RWPE2 (cell line): ENCODE data around the gene ARMC5.

Source experiments
- ATAC-seq: fragments of 200-7000 bp; cut with Tn5 transposase; 3 replicates; pipeline ENCODE4 v1.9.1; 2021; ENCODE audit warnings: low read depth
- DNase-seq: peaks from one replicate; pipeline ENCODE4 v3.0.0-alpha.2; 2020; ENCODE audit warnings: low spot score
- H3K27ac ChIP-seq: fragments of 450-650 bp; 2 replicates; pipeline ENCODE4 v1.5.1; 2017; ENCODE audit warnings: mild to moderate bottlenecking; ENCODE audit not compliant: poor library complexity, severe bottlenecking
- H3K27me3 ChIP-seq: fragments of 250-450 bp; sonication (Bioruptor Pico); 2 replicates; pipeline ENCODE4 v1.5.1; 2021; ENCODE audit warnings: mild to moderate bottlenecking, moderate library complexity; ENCODE audit not compliant: insufficient read depth, poor library complexity, severe bottlenecking
- H3K36me3 ChIP-seq: fragments of 250-450 bp; sonication (Bioruptor Pico); 2 replicates; pipeline ENCODE4 v1.5.1; 2020; ENCODE audit warnings: low read depth, mild to moderate bottlenecking, moderate library complexity
- H3K4me1 ChIP-seq: fragments of 250-450 bp; sonication (Bioruptor Pico); 2 replicates; pipeline ENCODE4 v1.5.1; 2021; ENCODE audit warnings: mild to moderate bottlenecking, moderate library complexity; ENCODE audit not compliant: insufficient read depth, poor library complexity, severe bottlenecking
- H3K4me3 ChIP-seq: fragments of 250-450 bp; sonication (Bioruptor Pico); 2 replicates; pipeline ENCODE4 v1.5.1; 2021; ENCODE audit warnings: mild to moderate bottlenecking, moderate library complexity; ENCODE audit not compliant: severe bottlenecking
- H3K9me3 ChIP-seq: fragments of 250-450 bp; sonication (Bioruptor Pico); 2 replicates; pipeline ENCODE4 v1.5.1; 2021; ENCODE audit warnings: mild to moderate bottlenecking, moderate library complexity; ENCODE audit not compliant: severe bottlenecking
- TF ChIP-seq, protein P1 (sequence below): fragments of 450-650 bp; IDR thresholded peaks from one replicate; pipeline ENCODE4 v1.5.1; 2017; ENCODE audit warnings: mild to moderate bottlenecking, moderate library complexity; ENCODE audit not compliant: poor library complexity, severe bottlenecking

Gene ARMC5

DNA sequence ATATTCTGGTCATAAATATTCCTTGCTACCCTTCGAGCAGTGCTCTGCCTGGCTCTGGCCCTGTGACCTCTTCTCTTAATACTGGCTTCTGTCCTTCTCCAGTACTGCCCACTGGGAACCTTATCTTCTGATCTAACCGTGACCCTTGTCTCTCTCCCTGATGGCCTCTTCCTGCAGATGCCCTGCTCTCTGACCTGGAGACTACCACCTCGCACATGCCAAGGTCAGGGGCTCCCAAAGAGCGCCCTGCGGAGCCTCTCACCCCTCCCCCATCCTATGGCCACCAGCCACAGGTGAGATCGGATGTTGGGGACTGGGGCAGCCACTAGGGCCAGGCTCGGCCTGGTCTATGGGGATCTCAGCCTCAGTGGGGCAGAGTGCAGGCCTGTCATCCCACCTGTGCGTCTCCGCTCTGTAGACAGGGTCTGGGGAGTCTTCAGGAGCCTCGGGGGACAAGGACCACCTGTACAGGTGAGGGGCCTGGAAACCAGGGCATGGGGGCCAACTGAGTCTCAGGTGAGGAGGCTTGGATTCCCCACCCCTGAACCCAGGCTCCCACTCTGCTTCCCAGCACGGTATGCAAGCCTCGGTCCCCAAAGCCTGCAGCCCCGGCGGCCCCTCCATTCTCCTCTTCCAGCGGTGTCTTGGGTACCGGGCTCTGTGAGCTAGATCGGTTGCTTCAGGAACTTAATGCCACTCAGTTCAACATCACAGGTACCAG is 14.1 kb downstream of the ARMC5 start:
- Histone ChIP-seq H3K27me3 (no peaks in the 10 kb centered on the region), H3K9me3 (no peaks in the 10 kb centered on the region), H3K4me1 (peaks cover 9% of the 10 kb centered on the region), H3K36me3 (peaks cover 47% of the 10 kb centered on the region), H3K4me3 (no peak overlapping the region), H3K27ac (peak overlapping the region; percentile 92)
- TF ChIP-seq, protein P1, sequence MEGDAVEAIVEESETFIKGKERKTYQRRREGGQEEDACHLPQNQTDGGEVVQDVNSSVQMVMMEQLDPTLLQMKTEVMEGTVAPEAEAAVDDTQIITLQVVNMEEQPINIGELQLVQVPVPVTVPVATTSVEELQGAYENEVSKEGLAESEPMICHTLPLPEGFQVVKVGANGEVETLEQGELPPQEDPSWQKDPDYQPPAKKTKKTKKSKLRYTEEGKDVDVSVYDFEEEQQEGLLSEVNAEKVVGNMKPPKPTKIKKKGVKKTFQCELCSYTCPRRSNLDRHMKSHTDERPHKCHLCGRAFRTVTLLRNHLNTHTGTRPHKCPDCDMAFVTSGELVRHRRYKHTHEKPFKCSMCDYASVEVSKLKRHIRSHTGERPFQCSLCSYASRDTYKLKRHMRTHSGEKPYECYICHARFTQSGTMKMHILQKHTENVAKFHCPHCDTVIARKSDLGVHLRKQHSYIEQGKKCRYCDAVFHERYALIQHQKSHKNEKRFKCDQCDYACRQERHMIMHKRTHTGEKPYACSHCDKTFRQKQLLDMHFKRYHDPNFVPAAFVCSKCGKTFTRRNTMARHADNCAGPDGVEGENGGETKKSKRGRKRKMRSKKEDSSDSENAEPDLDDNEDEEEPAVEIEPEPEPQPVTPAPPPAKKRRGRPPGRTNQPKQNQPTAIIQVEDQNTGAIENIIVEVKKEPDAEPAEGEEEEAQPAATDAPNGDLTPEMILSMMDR = no peak
- no peak for ATAC-seq
- no peak for DNase-seq

DNA sequence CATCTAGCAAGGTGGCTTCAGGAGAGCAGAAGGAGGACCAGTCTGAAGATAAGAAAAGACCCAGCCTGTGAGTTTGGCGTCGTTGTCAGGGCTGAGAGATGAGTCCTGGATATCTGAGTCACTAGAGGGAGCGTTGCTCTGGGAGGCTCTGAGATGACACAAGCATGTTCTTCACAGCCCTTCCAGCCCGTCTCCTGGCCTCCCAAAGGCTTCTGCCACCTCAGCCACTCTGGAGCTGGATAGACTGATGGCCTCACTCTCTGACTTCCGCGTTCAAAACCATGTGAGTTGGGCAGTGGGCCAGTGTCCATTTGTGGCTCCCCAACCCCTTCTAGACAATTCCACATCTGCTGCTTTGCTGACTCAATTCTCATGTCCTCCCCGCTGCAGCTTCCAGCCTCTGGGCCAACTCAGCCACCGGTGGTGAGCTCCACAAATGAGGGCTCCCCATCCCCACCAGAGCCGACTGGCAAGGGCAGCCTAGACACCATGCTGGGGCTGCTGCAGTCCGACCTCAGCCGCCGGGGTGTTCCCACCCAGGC is 14.9 kb downstream of the ARMC5 start:
- Histone ChIP-seq H3K36me3 (peaks cover 47% of the 10 kb centered on the region), H3K27me3 (no peaks in the 10 kb centered on the region), H3K27ac (no peak overlapping the region), H3K9me3 (no peaks in the 10 kb centered on the region), H3K4me1 (peaks cover 9% of the 10 kb centered on the region), H3K4me3 (no peak overlapping the region)
- TF ChIP-seq, protein P1 = no peak
- DNase-seq (no peak), ATAC-seq (no peak)

DNA sequence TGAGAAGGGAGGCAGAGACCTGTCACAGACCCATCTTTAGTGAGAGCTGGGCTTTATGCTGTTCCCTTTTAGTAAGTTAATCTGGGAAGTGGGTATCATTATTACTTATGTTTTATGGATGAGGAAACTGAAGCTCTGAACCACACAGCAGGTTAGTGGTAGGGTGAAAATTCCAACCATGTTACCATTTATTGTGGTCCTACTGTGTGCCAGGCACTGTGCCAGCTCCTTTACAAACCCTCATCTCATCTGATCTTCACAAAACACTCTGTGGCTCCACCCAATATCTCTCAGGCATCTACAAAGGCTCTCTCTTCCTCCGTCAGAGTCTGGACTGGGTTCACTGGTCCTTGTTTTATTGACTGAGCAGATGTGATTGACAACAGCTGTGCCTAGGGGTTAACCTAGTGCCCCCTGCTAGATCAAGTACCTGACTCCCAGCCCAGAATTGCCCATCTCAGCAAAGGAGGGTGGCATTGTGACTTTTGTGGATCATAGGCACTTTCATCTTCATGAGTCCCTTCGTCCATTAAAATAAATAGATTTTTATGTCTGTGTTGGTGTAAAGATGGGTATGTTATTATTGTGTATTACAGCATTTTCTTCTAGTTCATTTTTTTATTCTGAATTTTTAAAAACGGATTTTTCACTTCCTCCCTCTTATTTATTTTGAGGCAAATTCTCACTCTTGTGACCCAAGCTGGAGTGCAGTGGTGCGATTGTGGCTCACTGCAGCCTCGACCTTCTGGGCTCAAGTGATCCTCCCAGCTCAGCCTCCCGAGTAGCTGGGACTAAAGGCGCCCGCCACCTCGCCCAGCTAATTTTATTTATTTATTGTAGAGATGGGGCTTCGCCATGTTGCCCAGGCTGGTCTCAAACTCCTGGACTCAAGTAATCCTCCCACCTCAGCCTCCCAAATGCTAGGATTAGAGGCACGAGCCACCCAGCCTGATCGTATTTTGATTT is 15.8 kb downstream of the ARMC5 start:
- no peak for DNase-seq
- Histone ChIP-seq H3K4me1 (peaks cover 9% of the 10 kb centered on the region), H3K36me3 (peaks cover 47% of the 10 kb centered on the region), H3K27me3 (no peaks in the 10 kb centered on the region), H3K9me3 (no peaks in the 10 kb centered on the region), H3K27ac (no peak overlapping the region), H3K4me3 (no peak overlapping the region)
- TF ChIP-seq, protein P1 = no peak
- no peak for ATAC-seq

DNA sequence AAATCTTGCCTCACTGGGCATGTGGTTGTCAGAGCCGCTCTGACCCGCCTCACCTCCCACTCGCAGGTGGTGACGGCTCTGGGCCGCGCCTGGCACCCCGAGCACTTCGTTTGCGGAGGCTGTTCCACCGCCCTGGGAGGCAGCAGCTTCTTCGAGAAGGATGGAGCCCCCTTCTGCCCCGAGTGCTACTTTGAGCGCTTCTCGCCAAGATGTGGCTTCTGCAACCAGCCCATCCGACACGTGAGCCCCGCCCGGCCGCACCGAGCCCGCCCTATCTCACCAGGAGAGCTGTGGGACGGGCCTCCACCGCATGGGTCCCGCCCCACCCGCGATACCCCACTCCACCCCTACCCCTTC is 16.6 kb downstream of the ARMC5 start:
- Histone ChIP-seq H3K27ac (no peak overlapping the region), H3K36me3 (peaks cover 47% of the 10 kb centered on the region)
- ATAC-seq = no peak

More for the DNA sequence above, 16.6 kb downstream of the ARMC5 start:
- Histone ChIP-seq H3K9me3 (no peaks in the 10 kb centered on the region), H3K4me3 (no peak overlapping the region), H3K4me1 (peaks cover 7% of the 10 kb centered on the region), H3K27me3 (no peaks in the 10 kb centered on the region)
- no peak for DNase-seq
- TF ChIP-seq, protein P1 = no peak
